Measurements from ENCODE around the gene NOS1AP. TPM values are rescaled to one million over a fixed set of nuclear protein-coding genes. Genes with fewer than 3 reads are reported as not detected.

Gene NOS1AP
- total RNA-seq, 4 donors from 2014 or later, result 8.5 to 34.8 (median 14.1) TPM

GRCh38 chr1:162291000-162291399, 221.5 kb downstream of the NOS1AP start:
- 65 to 100% methylated on average over 1 of the region's 1 CpG for WGBS, 2 donors (ENCODE audit: low coverage in 1 of 2)
- Histone ChIP-seq H3K27me3 (no peaks in the 10 kb centered on the region), H3K4me1 (peaks cover 0 to under 1% (median 0%) of the 10 kb centered on the region in 4 donors), H3K4me3 (no peak overlapping the region), H3K27ac (no peak overlapping the region), H3K36me3 (no peaks in the 10 kb centered on the region), H3K9me3 (no peaks in the 10 kb centered on the region)
- intact Hi-C loops (cut with DNase I; ENCODE audit: low total_unique reads) (no loop called here), in situ Hi-C loops (cut with MboI; ENCODE audit: low pct_ligation_motif_present in 1 of 4, low pct_unique_long_range_greater_than_20kb in 1 of 4, low sequenced_read_pairs in 3 of 4) (no loop called here)
- no peak for DNase-seq
- TF ChIP-seq POLR2AphosphoS5 (IDR thresholded peaks at IDR 0.05), result no peak
- no peak for TF ChIP-seq CTCF (IDR thresholded peaks at IDR 0.05)
- no peak for TF ChIP-seq EP300 (IDR thresholded peaks at IDR 0.05; ENCODE audit: low read depth)
- no peak for TF ChIP-seq POLR2A (IDR thresholded peaks at IDR 0.05)

GRCh38 chr1:162292422-162292849, 222.9 kb downstream of the NOS1AP start:
- Histone ChIP-seq H3K4me1 (no peaks in the 10 kb centered on the region), H3K27ac (no peak overlapping the region), H3K9me3 (no peaks in the 10 kb centered on the region), H3K4me3 (no peak overlapping the region), H3K36me3 (no peaks in the 10 kb centered on the region), H3K27me3 (no peaks in the 10 kb centered on the region)
- TF ChIP-seq EP300 (IDR thresholded peaks at IDR 0.05; ENCODE audit: low read depth) (no peak), POLR2AphosphoS5 (IDR thresholded peaks at IDR 0.05) (no peak), CTCF (IDR thresholded peaks at IDR 0.05) (no peak), POLR2A (IDR thresholded peaks at IDR 0.05) (no peak)
- intact Hi-C loops (cut with DNase I; ENCODE audit: low total_unique reads) (no loop called here), in situ Hi-C loops (cut with MboI; ENCODE audit: low pct_ligation_motif_present in 1 of 4, low pct_unique_long_range_greater_than_20kb in 1 of 4, low sequenced_read_pairs in 3 of 4) (no loop called here)
- WGBS, 2 donors (ENCODE audit: low coverage in 1 of 2), result 47 to 60% methylated on average over 1 to 2 of the region's 2 CpGs
- DNase-seq, result no peak

- intact Hi-C loops (cut with DNase I; ENCODE audit: low total_unique reads), result no loop called here
- no peaks in the 10 kb centered on the region for H3K4me1 ChIP-seq
- DNase-seq, result no peak
- 79 to 86% methylated on average over 5 of the region's 5 CpGs for WGBS, 2 donors (ENCODE audit: low coverage in 1 of 2)
- no peak overlapping the region for H3K27ac ChIP-seq
- no peaks in the 10 kb centered on the region for H3K36me3 ChIP-seq
- in situ Hi-C loops (cut with MboI; ENCODE audit: low pct_ligation_motif_present in 1 of 4, low pct_unique_long_range_greater_than_20kb in 1 of 4, low sequenced_read_pairs in 3 of 4), result no loop called here
- H3K27me3 ChIP-seq, result no peaks in the 10 kb centered on the region
- TF ChIP-seq CTCF (IDR thresholded peaks at IDR 0.05), result no peak
- TF ChIP-seq POLR2A (IDR thresholded peaks at IDR 0.05), result no peak
- TF ChIP-seq POLR2AphosphoS5 (IDR thresholded peaks at IDR 0.05), result no peak
- no peak for TF ChIP-seq EP300 (IDR thresholded peaks at IDR 0.05; ENCODE audit: low read depth)
- no peaks in the 10 kb centered on the region for H3K9me3 ChIP-seq
- no peak overlapping the region for H3K4me3 ChIP-seq
Observed at GRCh38 chr1:162293073-162293692, 223.7 kb downstream of the NOS1AP start.

GRCh38 chr1:162294015-162294414, 224.5 kb downstream of the NOS1AP start:
- intact Hi-C loops (cut with DNase I; ENCODE audit: low total_unique reads) (no loop called here), in situ Hi-C loops (cut with MboI; ENCODE audit: low pct_ligation_motif_present in 1 of 4, low pct_unique_long_range_greater_than_20kb in 1 of 4, low sequenced_read_pairs in 3 of 4) (no loop called here)
- Histone ChIP-seq H3K9me3 (no peaks in the 10 kb centered on the region), H3K27me3 (no peaks in the 10 kb centered on the region), H3K4me3 (no peak overlapping the region), H3K27ac (no peak overlapping the region), H3K4me1 (no peaks in the 10 kb centered on the region), H3K36me3 (no peaks in the 10 kb centered on the region)
- TF ChIP-seq POLR2A (IDR thresholded peaks at IDR 0.05) (no peak), EP300 (IDR thresholded peaks at IDR 0.05; ENCODE audit: low read depth) (no peak)
- WGBS, 2 donors (ENCODE audit: low coverage in 1 of 2), result 86 to 100% methylated on average over 3 of the region's 3 CpGs
- DNase-seq, result no peak

GRCh38 chr1:162297208-162297607, 227.7 kb downstream of the NOS1AP start:
- Histone ChIP-seq H3K4me3 (no peak overlapping the region), H3K27me3 (no peaks in the 10 kb centered on the region), H3K4me1 (no peaks in the 10 kb centered on the region), H3K9me3 (no peaks in the 10 kb centered on the region), H3K36me3 (no peaks in the 10 kb centered on the region), H3K27ac (no peak overlapping the region)
- TF ChIP-seq CTCF (IDR thresholded peaks at IDR 0.05) (no peak), EP300 (IDR thresholded peaks at IDR 0.05; ENCODE audit: low read depth) (no peak), POLR2AphosphoS5 (IDR thresholded peaks at IDR 0.05) (no peak), POLR2A (IDR thresholded peaks at IDR 0.05) (no peak)
- in situ Hi-C loops (cut with MboI; ENCODE audit: low pct_ligation_motif_present in 1 of 4, low pct_unique_long_range_greater_than_20kb in 1 of 4, low sequenced_read_pairs in 3 of 4) (no loop called here), intact Hi-C loops (cut with DNase I; ENCODE audit: low total_unique reads) (no loop called here)
- no peak for DNase-seq
- 86% methylated on average over 4 of the region's 4 CpGs; no CpG with 5 or more reads in 1 of the 2 donors for WGBS, 2 donors (ENCODE audit: low coverage in 1 of 2)

Data from transverse colon (tissue), 4 donors.